ENCODE data around the gene GNMT.
A peak's percentile ranks its signal among the peaks of the same experiment; 100 is the strongest.

The GNMT gene

GRCh38 chr6:42960243-42961019 lies at the start of gene GNMT:
Gene GNMT, plus strand, starts transcription at chr6:42960754. Its CDS starts 14 bp downstream, at chr6:42960768.
- no peak within 1 kb of the TSS for H3K27ac ChIP-seq
- H3K9me3 ChIP-seq (ENCODE audit: severe bottlenecking) = no peaks in the 10 kb centered on the region
- peak; percentile 88 for DNase-seq
- peaks cover 24% of the 10 kb centered on the region for H3K36me3 ChIP-seq
- H3K4me3 ChIP-seq (ENCODE audit: low read depth, low read length) = peak within 1 kb of the TSS; percentile 65
- no peaks in the 10 kb centered on the region for H3K27me3 ChIP-seq (ENCODE audit: insufficient read depth, low read depth, severe bottlenecking)
- TF ChIP-seq CTCF (IDR thresholded peaks at IDR 0.05; ENCODE audit: low read depth, low read length) = 0 out of 2 replicates have a peak, but pooled peaks have one; percentile 12

GRCh38 chr6:42911171-42912021 lies 49.2 kb upstream of the GNMT start:
- H3K36me3 ChIP-seq = no peaks in the 10 kb centered on the region
- no peak overlapping the region for H3K27ac ChIP-seq
- TF ChIP-seq CTCF (IDR thresholded peaks at IDR 0.05; ENCODE audit: low read depth, low read length) = no peak
- H3K9me3 ChIP-seq (ENCODE audit: severe bottlenecking) = no peaks in the 10 kb centered on the region
- DNase-seq = no peak
- H3K4me3 ChIP-seq (ENCODE audit: low read depth, low read length) = no peak overlapping the region
- H3K27me3 ChIP-seq (ENCODE audit: insufficient read depth, low read depth, severe bottlenecking) = no peaks in the 10 kb centered on the region

- H3K9me3 ChIP-seq (ENCODE audit: severe bottlenecking) = no peaks in the 10 kb centered on the region
- H3K27ac ChIP-seq = no peak overlapping the region
- DNase-seq = no peak
- no peaks in the 10 kb centered on the region for H3K36me3 ChIP-seq
- H3K4me3 ChIP-seq (ENCODE audit: low read depth, low read length) = no peak overlapping the region
- H3K27me3 ChIP-seq (ENCODE audit: insufficient read depth, low read depth, severe bottlenecking) = no peaks in the 10 kb centered on the region
- TF ChIP-seq CTCF (IDR thresholded peaks at IDR 0.05; ENCODE audit: low read depth, low read length) = no peak
These were observed 46.0 kb upstream of the GNMT start for GRCh38 chr6:42914546-42914945.

GRCh38 chr6:42915732-42916131 lies 44.8 kb upstream of the GNMT start, which contains the start of gene PTCRA:
Gene PTCRA, plus strand, starts transcription at chr6:42916053. Its CDS starts 17 bp downstream, at chr6:42916070.
- H3K27ac ChIP-seq = no peak within 1 kb of the TSS
- no peak within 1 kb of the TSS for H3K4me3 ChIP-seq (ENCODE audit: low read depth, low read length)
- no peaks in the 10 kb centered on the region for H3K27me3 ChIP-seq (ENCODE audit: insufficient read depth, low read depth, severe bottlenecking)
- DNase-seq = no peak
- no peaks in the 10 kb centered on the region for H3K36me3 ChIP-seq
- H3K9me3 ChIP-seq (ENCODE audit: severe bottlenecking) = no peaks in the 10 kb centered on the region
- TF ChIP-seq CTCF (IDR thresholded peaks at IDR 0.05; ENCODE audit: low read depth, low read length) = no peak

- Histone ChIP-seq H3K27ac (no peak overlapping the region), H3K27me3 (ENCODE audit: insufficient read depth, low read depth, severe bottlenecking) (no peaks in the 10 kb centered on the region), H3K9me3 (ENCODE audit: severe bottlenecking) (no peaks in the 10 kb centered on the region), H3K36me3 (no peaks in the 10 kb centered on the region), H3K4me3 (ENCODE audit: low read depth, low read length) (no peak overlapping the region)
- no peak for TF ChIP-seq CTCF (IDR thresholded peaks at IDR 0.05; ENCODE audit: low read depth, low read length)
- no peak for DNase-seq
These were observed 44.3 kb upstream of the GNMT start for GRCh38 chr6:42916288-42916687.

Data from WERI-Rb-1 (cell line).